ENCODE measurements around the gene ZDHHC8. TPM values are rescaled to one million over a fixed set of nuclear protein-coding genes. Genes with fewer than 3 reads are reported as not detected.

Gene ZDHHC8
- total RNA-seq, 4 donors from 2014 or later: 11.8 to 27.8 (median 16.4) TPM

- H3K4me3 ChIP-seq: no peak overlapping the region
- TF ChIP-seq POLR2A (IDR thresholded peaks at IDR 0.05): no peak
- TF ChIP-seq, protein P1, sequence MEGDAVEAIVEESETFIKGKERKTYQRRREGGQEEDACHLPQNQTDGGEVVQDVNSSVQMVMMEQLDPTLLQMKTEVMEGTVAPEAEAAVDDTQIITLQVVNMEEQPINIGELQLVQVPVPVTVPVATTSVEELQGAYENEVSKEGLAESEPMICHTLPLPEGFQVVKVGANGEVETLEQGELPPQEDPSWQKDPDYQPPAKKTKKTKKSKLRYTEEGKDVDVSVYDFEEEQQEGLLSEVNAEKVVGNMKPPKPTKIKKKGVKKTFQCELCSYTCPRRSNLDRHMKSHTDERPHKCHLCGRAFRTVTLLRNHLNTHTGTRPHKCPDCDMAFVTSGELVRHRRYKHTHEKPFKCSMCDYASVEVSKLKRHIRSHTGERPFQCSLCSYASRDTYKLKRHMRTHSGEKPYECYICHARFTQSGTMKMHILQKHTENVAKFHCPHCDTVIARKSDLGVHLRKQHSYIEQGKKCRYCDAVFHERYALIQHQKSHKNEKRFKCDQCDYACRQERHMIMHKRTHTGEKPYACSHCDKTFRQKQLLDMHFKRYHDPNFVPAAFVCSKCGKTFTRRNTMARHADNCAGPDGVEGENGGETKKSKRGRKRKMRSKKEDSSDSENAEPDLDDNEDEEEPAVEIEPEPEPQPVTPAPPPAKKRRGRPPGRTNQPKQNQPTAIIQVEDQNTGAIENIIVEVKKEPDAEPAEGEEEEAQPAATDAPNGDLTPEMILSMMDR (IDR thresholded peaks at IDR 0.05): no peak
- no peak overlapping the region for H3K27ac ChIP-seq
- no peaks in the 10 kb centered on the region for H3K4me1 ChIP-seq
- H3K27me3 ChIP-seq: no peaks in the 10 kb centered on the region
- no peaks in the 10 kb centered on the region for H3K9me3 ChIP-seq
- WGBS, 2 donors (ENCODE audit: low coverage in 1 of 2): 90 to 100% methylated on average over 2 of the region's 2 CpGs
- peaks cover 0 to 100% of the 10 kb centered on the region in 2 donors for H3K36me3 ChIP-seq
- no peak for ATAC-seq
Observed at GRCh38 chr22:20096574-20097420, 34.8 kb upstream of the ZDHHC8 start.

DNA sequence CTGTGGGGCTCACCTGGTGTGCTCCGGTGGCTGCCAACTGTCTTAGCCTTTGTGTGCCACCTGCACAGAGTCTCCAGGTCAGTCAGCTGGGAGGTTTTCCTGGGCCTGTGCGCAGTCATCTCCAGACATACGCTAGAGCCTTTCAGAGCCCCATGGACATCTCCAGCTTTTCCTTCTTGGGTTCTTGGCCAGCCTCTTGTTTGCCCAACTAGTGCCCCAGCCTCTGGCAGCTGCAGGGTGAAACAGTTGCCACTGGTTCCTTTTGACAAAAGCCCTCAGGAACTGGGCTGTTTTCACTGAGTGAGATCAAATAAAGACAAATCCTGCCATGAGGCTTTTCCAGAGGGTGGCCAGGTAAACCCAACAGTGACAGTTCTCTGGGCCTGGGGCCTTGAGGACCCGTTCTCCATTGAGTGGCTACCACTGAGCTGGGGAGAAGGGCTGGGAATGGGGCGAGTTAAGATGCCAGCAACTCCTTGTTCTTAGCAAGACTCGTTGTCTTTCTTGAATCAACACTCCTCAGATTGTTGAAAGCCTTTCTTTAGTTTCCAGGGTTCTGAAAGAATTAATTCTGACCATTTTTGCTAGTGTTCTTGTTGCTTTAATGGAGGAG lies 32.4 kb upstream of the ZDHHC8 start:
- no peak overlapping the region for H3K4me3 ChIP-seq
- no peak overlapping the region for H3K27ac ChIP-seq
- no peaks in the 10 kb centered on the region for H3K27me3 ChIP-seq
- H3K4me1 ChIP-seq: no peaks in the 10 kb centered on the region
- no peak for ATAC-seq
- peaks cover 0 to 98% of the 10 kb centered on the region in 2 donors for H3K36me3 ChIP-seq
- H3K9me3 ChIP-seq: no peaks in the 10 kb centered on the region
- no peak for TF ChIP-seq POLR2AphosphoS5 (IDR thresholded peaks at IDR 0.05)
- no peak for TF ChIP-seq EP300 (IDR thresholded peaks at IDR 0.05)
- TF ChIP-seq POLR2A (IDR thresholded peaks at IDR 0.05): no peak
- TF ChIP-seq, protein P1 (IDR thresholded peaks at IDR 0.05): no peak
- WGBS, 2 donors (ENCODE audit: low coverage in 1 of 2): 90 to 100% methylated on average over 1 to 6 of the region's 6 CpGs

DNA sequence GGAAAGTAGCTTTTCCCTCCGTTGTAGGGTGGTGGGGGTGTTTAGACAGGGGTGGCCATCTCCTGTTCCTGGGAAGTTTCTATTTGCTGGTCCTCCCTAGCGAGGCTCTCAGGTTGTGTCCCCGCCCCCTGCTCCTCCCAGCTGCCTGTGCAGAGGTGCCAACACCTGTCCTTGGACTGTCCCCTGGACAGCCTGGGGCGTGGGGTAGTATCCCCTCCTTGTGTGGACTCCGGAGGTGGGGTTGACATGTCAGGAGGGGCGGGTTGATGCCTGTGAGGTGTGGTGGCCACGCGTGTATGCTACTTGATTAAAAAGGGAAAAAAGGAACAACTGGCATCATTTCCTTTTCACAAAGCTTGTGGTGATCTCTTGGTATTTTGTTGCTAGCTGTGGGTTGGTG lies 30.0 kb upstream of the ZDHHC8 start:
- Histone ChIP-seq H3K27ac (no peak overlapping the region), H3K36me3 (peaks cover 0 to 98% of the 10 kb centered on the region in 2 donors), H3K4me3 (no peak overlapping the region), H3K9me3 (no peaks in the 10 kb centered on the region), H3K27me3 (no peaks in the 10 kb centered on the region), H3K4me1 (no peaks in the 10 kb centered on the region)
- 77 to 89% methylated on average over 5 to 6 of the region's 8 CpGs for WGBS, 2 donors (ENCODE audit: low coverage in 1 of 2)
- no peak for ATAC-seq
- TF ChIP-seq EP300 (IDR thresholded peaks at IDR 0.05) (no peak), POLR2AphosphoS5 (IDR thresholded peaks at IDR 0.05) (no peak), POLR2A (IDR thresholded peaks at IDR 0.05) (no peak)
- TF ChIP-seq, protein P1 (IDR thresholded peaks at IDR 0.05): no peak

GRCh38 chr22:20102203-20102780 lies 29.3 kb upstream of the ZDHHC8 start:
- no peaks in the 10 kb centered on the region for H3K9me3 ChIP-seq
- 74 to 78% methylated on average over 3 to 4 of the region's 12 CpGs for WGBS, 2 donors (ENCODE audit: low coverage in 1 of 2)
- H3K27ac ChIP-seq: no peak overlapping the region
- H3K4me1 ChIP-seq: no peaks in the 10 kb centered on the region
- TF ChIP-seq EP300 (IDR thresholded peaks at IDR 0.05): no peak
- no peak for TF ChIP-seq POLR2AphosphoS5 (IDR thresholded peaks at IDR 0.05)
- no peak for TF ChIP-seq POLR2A (IDR thresholded peaks at IDR 0.05)
- TF ChIP-seq, protein P1 (IDR thresholded peaks at IDR 0.05): no peak
- no peaks in the 10 kb centered on the region for H3K27me3 ChIP-seq
- no peak overlapping the region for H3K4me3 ChIP-seq
- H3K36me3 ChIP-seq: peaks cover 0 to 98% of the 10 kb centered on the region in 2 donors
- no peak for ATAC-seq
